Measurements from ENCODE around the gene LMO4.

LMO4 gene

DNA sequence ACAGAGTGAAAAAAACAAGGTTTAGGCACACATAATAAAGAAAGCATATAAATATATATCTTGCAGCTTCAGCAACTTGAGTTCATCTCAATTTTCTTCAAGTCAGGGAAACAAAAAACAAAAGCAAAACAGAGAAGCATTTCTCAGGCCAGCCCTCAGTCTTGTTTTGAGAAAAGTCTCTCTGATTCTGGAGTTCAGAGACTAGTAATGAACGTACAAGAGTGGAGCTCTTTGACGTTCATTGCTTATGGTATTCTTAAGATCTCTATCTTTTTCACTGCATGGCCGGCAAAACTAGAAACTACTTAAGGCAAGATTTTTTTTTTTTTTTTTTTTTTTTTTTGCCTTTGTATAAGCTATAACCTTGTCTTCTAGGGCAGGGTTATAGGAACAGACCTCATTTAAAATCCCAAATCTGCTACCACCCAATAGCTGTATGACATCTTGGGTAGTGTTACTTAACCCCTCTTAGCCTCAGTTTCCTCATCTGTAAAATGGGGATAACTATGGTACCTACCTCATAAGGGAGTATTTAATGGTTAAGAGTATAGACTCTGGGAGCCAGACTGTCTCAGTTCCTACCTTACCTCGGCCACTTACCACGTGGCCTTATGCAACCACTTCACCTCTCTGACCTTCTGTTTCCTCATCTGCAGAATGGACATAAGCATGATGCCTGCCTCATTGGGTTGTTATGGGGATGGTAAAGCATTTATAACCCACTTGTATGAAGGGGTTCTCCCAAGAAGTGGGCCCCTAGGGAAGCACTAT lies 33.6 kb downstream of the LMO4 start:
- POLR2A ChIA-PET = interaction anchor here (0.7 kb wide), 1 partner anchor 499 kb away, joined by 12 read pairs; no protein-coding TSS in a partner anchor

DNA sequence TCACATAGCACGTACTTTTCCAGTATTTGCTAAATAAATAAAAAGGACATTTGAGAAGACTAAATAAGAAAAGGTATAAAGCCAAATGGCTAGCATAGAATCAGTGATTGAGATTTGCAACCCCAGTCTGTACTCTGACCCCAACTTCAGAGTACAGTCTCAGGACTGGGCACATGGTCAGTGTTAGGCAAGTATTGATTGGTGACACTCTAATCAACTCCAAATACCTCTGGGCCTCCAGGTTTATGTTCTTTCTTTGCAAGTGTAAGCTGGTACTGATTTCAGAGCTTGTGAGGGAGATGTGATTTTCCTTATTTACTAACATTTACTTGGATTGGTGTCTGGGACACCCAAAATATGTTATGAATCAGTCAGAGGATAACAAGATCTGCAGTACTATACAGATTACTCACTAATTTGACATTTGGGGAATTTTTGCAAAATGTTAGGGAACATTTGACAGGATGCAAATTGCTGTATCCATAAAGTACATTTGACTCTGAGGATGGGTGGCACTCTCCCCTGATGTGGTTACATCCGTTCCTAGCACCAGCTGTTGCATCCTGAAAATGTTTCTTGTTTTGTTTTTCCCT lies 34.2 kb downstream of the LMO4 start:
- no peak for DNase-seq (ENCODE audit: extremely low spot score)
- POLR2A ChIA-PET = interaction anchor here (0.7 kb wide), 1 partner anchor 498 kb away, joined by 12 read pairs; no protein-coding TSS in a partner anchor
- CTCF ChIA-PET = interaction anchor here (1.2 kb wide), 1 partner anchor 22 kb away, joined by 3 read pairs; no protein-coding TSS in a partner anchor
- TF ChIP-seq, protein P1, sequence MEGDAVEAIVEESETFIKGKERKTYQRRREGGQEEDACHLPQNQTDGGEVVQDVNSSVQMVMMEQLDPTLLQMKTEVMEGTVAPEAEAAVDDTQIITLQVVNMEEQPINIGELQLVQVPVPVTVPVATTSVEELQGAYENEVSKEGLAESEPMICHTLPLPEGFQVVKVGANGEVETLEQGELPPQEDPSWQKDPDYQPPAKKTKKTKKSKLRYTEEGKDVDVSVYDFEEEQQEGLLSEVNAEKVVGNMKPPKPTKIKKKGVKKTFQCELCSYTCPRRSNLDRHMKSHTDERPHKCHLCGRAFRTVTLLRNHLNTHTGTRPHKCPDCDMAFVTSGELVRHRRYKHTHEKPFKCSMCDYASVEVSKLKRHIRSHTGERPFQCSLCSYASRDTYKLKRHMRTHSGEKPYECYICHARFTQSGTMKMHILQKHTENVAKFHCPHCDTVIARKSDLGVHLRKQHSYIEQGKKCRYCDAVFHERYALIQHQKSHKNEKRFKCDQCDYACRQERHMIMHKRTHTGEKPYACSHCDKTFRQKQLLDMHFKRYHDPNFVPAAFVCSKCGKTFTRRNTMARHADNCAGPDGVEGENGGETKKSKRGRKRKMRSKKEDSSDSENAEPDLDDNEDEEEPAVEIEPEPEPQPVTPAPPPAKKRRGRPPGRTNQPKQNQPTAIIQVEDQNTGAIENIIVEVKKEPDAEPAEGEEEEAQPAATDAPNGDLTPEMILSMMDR (IDR thresholded peaks at IDR 0.05; ENCODE audit: control extremely low read depth, extremely low read depth, low read depth, missing control alignments) = no peak

More for the DNA sequence above, 33.6 kb downstream of the LMO4 start:
- CTCF ChIA-PET = interaction anchor here (0.9 to 1.2 kb wide), 2 partner anchors 11 to 23 kb away, joined by 3 read pairs; no protein-coding TSS in a partner anchor
- TF ChIP-seq, protein P1 (IDR thresholded peaks at IDR 0.05; ENCODE audit: control extremely low read depth, extremely low read depth, low read depth, missing control alignments) = no peak
- no peak for DNase-seq (ENCODE audit: extremely low spot score)

DNA sequence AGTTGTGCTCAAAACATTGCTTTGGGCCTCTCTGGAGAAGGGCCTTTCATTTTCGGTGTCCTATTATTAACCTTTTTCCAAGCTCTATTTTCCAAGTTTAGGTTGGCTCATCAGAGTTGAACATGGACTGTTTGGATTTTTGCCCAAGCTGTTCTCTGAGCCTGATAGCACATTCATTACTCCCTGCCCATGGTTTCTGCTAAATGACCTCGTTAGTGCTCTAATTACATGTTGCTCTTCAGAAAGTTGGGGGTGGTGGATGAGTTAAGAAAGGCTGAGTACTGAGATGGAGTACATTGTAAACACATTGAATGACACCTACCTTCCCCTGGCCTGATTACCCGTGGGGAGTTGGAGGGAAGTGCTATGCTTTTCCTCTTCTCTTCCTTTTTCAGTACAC lies 38.9 kb downstream of the LMO4 start:
- no peak for DNase-seq (ENCODE audit: extremely low spot score)
- TF ChIP-seq, protein P1 (IDR thresholded peaks at IDR 0.05; ENCODE audit: control extremely low read depth, extremely low read depth, low read depth, missing control alignments) = no peak
- CTCF ChIA-PET = interaction anchor here (0.8 to 1.6 kb wide), 5 partner anchors 12 to 23 kb away, joined by 3 to 4 read pairs (median 3); no protein-coding TSS in a partner anchor
- POLR2A ChIA-PET = no interaction called here

DNA sequence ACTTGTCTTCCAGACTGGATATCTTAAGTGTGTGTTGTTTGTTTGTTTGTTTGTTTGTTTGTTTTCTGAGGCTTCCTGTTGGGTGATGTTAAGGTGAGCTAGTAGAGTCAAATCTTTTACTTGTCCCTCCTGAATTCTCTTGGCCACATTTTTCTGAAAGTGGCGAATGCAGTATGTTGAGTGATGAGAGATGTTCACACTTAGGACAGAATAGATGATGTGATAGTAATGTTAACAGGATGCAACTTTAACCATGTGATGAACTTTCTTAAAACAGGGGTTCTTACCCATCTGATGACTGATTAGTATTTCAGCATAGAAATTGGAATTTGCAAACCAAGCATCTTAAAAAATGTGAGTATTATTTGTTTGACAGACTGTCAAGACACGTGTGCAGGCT lies 40.2 kb downstream of the LMO4 start:
- no peak for DNase-seq (ENCODE audit: extremely low spot score)
- TF ChIP-seq, protein P1 (IDR thresholded peaks at IDR 0.05; ENCODE audit: control extremely low read depth, extremely low read depth, low read depth, missing control alignments) = no peak
- ChIA-PET CTCF (interaction anchor here (1.0 kb wide), 1 partner anchor 585 kb away, joined by 3 read pairs; no protein-coding TSS in a partner anchor), POLR2A (no interaction called here)

DNA sequence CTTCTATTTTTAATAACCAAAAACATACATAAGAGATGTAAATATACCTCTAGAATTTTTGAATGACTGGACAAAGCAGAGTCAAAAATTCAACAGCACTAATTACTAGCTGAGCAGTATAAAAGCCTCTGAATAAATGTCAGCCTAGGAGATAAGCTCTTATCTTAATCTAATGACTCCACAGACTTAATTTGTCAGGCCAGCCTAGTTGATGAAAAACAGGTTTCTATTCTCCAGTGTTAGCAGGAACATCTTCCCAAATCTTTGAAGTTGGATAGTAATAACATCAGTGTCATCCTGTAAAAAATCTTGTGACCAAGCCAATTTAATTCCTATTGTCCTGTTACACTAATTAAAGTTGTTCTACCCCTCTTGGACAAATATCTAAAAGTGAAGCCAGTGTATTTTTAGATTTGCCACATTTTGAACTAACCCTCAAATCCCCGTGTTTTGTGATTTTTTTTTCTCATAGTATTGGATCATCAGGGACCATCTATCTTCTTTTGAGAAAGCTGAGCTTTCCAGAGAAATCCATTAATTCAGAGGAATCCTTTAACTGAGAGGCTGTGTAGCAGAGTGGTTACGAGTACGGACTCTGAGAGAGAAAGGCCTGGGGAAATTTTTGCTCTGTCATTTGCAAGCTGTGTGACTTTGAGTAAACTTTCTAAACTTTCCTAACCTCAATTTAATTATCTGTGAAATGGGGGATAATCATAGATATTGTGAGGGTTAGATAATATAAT lies 41.2 kb downstream of the LMO4 start:
- CTCF ChIA-PET = interaction anchor here (1.7 kb wide), 1 partner anchor 18 kb away, joined by 3 read pairs; no protein-coding TSS in a partner anchor
- POLR2A ChIA-PET = no interaction called here
- TF ChIP-seq, protein P1 (IDR thresholded peaks at IDR 0.05; ENCODE audit: control extremely low read depth, extremely low read depth, low read depth, missing control alignments) = no peak
- DNase-seq (ENCODE audit: extremely low spot score) = no peak

DNA sequence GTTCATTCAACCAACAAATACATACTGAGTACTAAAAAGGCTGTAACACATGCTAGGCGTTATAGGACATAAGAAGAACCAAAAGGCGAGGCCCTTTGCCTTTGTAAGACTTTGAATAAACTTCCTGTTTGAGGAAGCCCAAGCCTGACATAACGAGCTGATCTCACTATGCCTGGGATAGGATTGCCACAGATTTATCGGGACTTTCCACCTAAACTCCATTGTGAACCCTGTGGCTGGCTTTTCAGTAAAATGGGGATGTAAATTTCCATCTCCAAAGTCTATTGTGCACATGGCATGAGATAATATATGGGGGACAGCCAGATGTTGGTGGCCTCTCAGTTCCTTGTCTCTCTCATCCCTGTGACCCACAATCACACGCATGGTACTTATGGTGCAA lies 41.9 kb downstream of the LMO4 start:
- ChIA-PET CTCF (interaction anchor here (1.7 kb wide), 1 partner anchor 17 kb away, joined by 3 read pairs; no protein-coding TSS in a partner anchor), POLR2A (no interaction called here)
- no peak for DNase-seq (ENCODE audit: extremely low spot score)
- TF ChIP-seq, protein P1 (IDR thresholded peaks at IDR 0.05; ENCODE audit: control extremely low read depth, extremely low read depth, low read depth, missing control alignments) = no peak

Measured in GM10248 (cell line).